Femur (tissue), 1 donor: ENCODE results near the gene BDH1.

Experiments used
- DNase-seq: peaks from one replicate; pipeline ENCODE4 v3.0.0-alpha.2; 2017

BDH1 gene

GRCh38 chr3:197504641-197505121, 51.1 kb downstream of the BDH1 start:
- no peak for DNase-seq

GRCh38 chr3:197504229-197504628, 51.5 kb downstream of the BDH1 start:
- no peak for DNase-seq

GRCh38 chr3:197503652-197504051, 52.1 kb downstream of the BDH1 start:
- DNase-seq: no peak

GRCh38 chr3:197501879-197502620, 53.7 kb downstream of the BDH1 start:
- DNase-seq: no peak

GRCh38 chr3:197501496-197501878, 54.3 kb downstream of the BDH1 start:
- DNase-seq: no peak

GRCh38 chr3:197500812-197501211, 55.0 kb downstream of the BDH1 start:
- DNase-seq: no peak

GRCh38 chr3:197499427-197499826, 56.3 kb downstream of the BDH1 start:
- DNase-seq: no peak

GRCh38 chr3:197498499-197499241, 57.1 kb downstream of the BDH1 start:
- DNase-seq: no peak

- DNase-seq: no peak
Observed at GRCh38 chr3:197496746-197497125, 59.0 kb downstream of the BDH1 start.

GRCh38 chr3:197495999-197496745, 59.6 kb downstream of the BDH1 start:
- no peak for DNase-seq

- DNase-seq: no peak
Observed at GRCh38 chr3:197495499-197495898, 60.3 kb downstream of the BDH1 start.

GRCh38 chr3:197495059-197495455, 60.7 kb downstream of the BDH1 start:
- no peak for DNase-seq

- DNase-seq: no peak
Observed at GRCh38 chr3:197494366-197495058, 61.3 kb downstream of the BDH1 start.

- no peak for DNase-seq
Observed at GRCh38 chr3:197493049-197493448, 62.7 kb downstream of the BDH1 start.

- DNase-seq: peak; percentile 66
Observed at GRCh38 chr3:197491923-197492664, 63.7 kb downstream of the BDH1 start.

- DNase-seq: no peak
Observed at GRCh38 chr3:197491478-197491877, 64.3 kb downstream of the BDH1 start.

GRCh38 chr3:197490098-197491058, 65.4 kb downstream of the BDH1 start:
- no peak for DNase-seq

GRCh38 chr3:197487911-197488391, 67.8 kb downstream of the BDH1 start:
- peak; percentile 62 for DNase-seq

GRCh38 chr3:197486861-197487260, 68.9 kb downstream of the BDH1 start:
- DNase-seq: no peak

GRCh38 chr3:197485143-197485542, 70.6 kb downstream of the BDH1 start:
- no peak for DNase-seq
